ENCODE results near the gene OSBPL3.
"Not testable (repeated sequence)": the region's sequence is repeated elsewhere in the genome, so short reads cannot be mapped to it uniquely, and the experiment has no call there.

OSBPL3 gene

GRCh38 chr7:24825931-24826661 lies 153.9 kb downstream of the OSBPL3 start:
- DNase-seq: no peak

GRCh38 chr7:24825381-24825794 lies 154.6 kb downstream of the OSBPL3 start:
- no peak for DNase-seq

- DNase-seq: no peak
These were observed 155.1 kb downstream of the OSBPL3 start for GRCh38 chr7:24824896-24825295.

GRCh38 chr7:24824400-24824799 lies 155.6 kb downstream of the OSBPL3 start:
- DNase-seq: no peak

- no peak for DNase-seq
These were observed 158.3 kb downstream of the OSBPL3 start for GRCh38 chr7:24821754-24822054.

GRCh38 chr7:24821045-24821753 lies 158.8 kb downstream of the OSBPL3 start:
- DNase-seq: no peak

- peak; percentile 42 for DNase-seq
These were observed 159.3 kb downstream of the OSBPL3 start for GRCh38 chr7:24820730-24821044.

- DNase-seq: peak; percentile 85
These were observed 159.9 kb downstream of the OSBPL3 start for GRCh38 chr7:24819916-24820689.

- DNase-seq: peak; percentile 40
These were observed 162.6 kb downstream of the OSBPL3 start for GRCh38 chr7:24817339-24817738.

GRCh38 chr7:24816868-24817267 lies 163.1 kb downstream of the OSBPL3 start:
- DNase-seq: no peak

GRCh38 chr7:24812305-24812945 lies 167.6 kb downstream of the OSBPL3 start:
- DNase-seq: peak; percentile 62

GRCh38 chr7:24808518-24808917 lies 171.5 kb downstream of the OSBPL3 start:
- DNase-seq: no peak

- no peak for DNase-seq
These were observed 177.7 kb downstream of the OSBPL3 start for GRCh38 chr7:24802300-24802699.

GRCh38 chr7:24801883-24802282 lies 178.1 kb downstream of the OSBPL3 start:
- DNase-seq: no peak

- DNase-seq: no peak
These were observed 179.3 kb downstream of the OSBPL3 start for GRCh38 chr7:24800667-24801066.

- DNase-seq: no peak
These were observed 179.9 kb downstream of the OSBPL3 start for GRCh38 chr7:24800073-24800472.

GRCh38 chr7:24799506-24799905 lies 180.5 kb downstream of the OSBPL3 start:
- DNase-seq: no peak

GRCh38 chr7:24798261-24798660 lies 181.7 kb downstream of the OSBPL3 start:
- DNase-seq: no peak

GRCh38 chr7:24797270-24797669 lies 182.7 kb downstream of the OSBPL3 start:
- no peak for DNase-seq

- no peak for DNase-seq
These were observed 184.6 kb downstream of the OSBPL3 start for GRCh38 chr7:24795407-24795767.

- not testable (repeated sequence) for DNase-seq
These were observed 185.1 kb downstream of the OSBPL3 start for GRCh38 chr7:24794751-24795406.

GRCh38 chr7:24793982-24794648 lies 185.9 kb downstream of the OSBPL3 start:
- DNase-seq: no peak
